Chondrocyte (in vitro differentiated cells): ENCODE results near the gene DDX53. TPM values are rescaled to one million over a fixed set of nuclear protein-coding genes. Genes with fewer than 3 reads are reported as not detected.

Experiments used
- DNase-seq: peaks from one replicate; pipeline ENCODE4 v3.0.0; 2021; ENCODE audit warnings: mixed read lengths, low spot score
- H3K27ac Mint-ChIP-seq: one replicate; pipeline ENCODE4 v1.8.0; 2021; ENCODE audit warnings: mild to moderate bottlenecking, moderate library complexity, mixed read lengths; ENCODE audit not compliant: unreplicated experiment
- H3K27me3 Mint-ChIP-seq: 2 replicates; pipeline ENCODE4 v1.8.0; 2021; ENCODE audit warnings: low read depth, mixed read lengths
- H3K36me3 Mint-ChIP-seq: 2 replicates; pipeline ENCODE4 v1.8.0; 2021; ENCODE audit warnings: low read depth, mixed read lengths
- H3K4me1 Mint-ChIP-seq: 2 replicates; pipeline ENCODE4 v1.8.0; 2021; ENCODE audit warnings: low read depth, mild to moderate bottlenecking, mixed read lengths
- H3K4me3 Mint-ChIP-seq: one replicate; pipeline ENCODE4 v1.8.0; 2021; ENCODE audit warnings: mild to moderate bottlenecking, moderate library complexity, mixed read lengths; ENCODE audit not compliant: unreplicated experiment
- H3K9me3 Mint-ChIP-seq: 2 replicates; pipeline ENCODE4 v1.8.0; 2021; ENCODE audit warnings: low read depth, mixed read lengths
- CTCF ChIP-seq: fragments of 200-600 bp; sonication (generic); IDR thresholded peaks from 2 replicates; pipeline ENCODE4 v1.5.0; 2021; ENCODE audit warnings: antibody characterized with exemption, mild to moderate bottlenecking, moderate library complexity
- total RNA-seq: library from RNA; stranded (reverse); gene quantifications from 3 replicates; pipeline ENCODE4 v1.2.1, GENCODE V29; 2021

The DDX53 gene
- total RNA-seq, 1 donor from 2014 or later: not detected

GRCh38 chrX:22975786-22976185, 24.0 kb upstream of the DDX53 start:
- H3K4me3 Mint-ChIP-seq: no peak overlapping the region
- TF ChIP-seq CTCF: no peak
- H3K4me1 Mint-ChIP-seq: peaks cover 5% of the 10 kb centered on the region

DNA sequence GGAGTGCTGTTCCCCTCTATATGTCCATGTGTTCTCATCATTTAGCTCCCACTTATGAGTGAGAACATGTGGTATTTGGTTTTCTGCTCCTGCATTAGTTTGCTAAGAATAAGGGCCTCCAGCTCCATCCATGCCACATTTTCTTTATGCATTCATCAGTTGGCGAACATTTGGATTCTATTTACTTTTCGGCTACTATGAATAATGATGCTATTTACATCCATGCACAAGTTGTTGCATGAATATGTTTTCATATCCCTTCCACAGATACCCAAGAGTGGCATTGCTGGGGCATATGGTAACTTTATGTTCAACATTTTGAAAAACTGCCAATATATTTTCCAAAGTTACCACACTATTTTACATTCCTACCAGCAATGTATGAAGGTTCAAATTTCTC, 13.8 kb upstream of the DDX53 start:
- Mint-ChIP-seq H3K36me3 (no peaks in the 10 kb centered on the region), H3K9me3 (no peaks in the 10 kb centered on the region), H3K27me3 (peaks cover 29% of the 10 kb centered on the region), H3K4me1 (no peaks in the 10 kb centered on the region), H3K4me3 (no peak overlapping the region), H3K27ac (no peak overlapping the region)
- DNase-seq: no peak
- TF ChIP-seq CTCF: no peak

More at GRCh38 chrX:22975786-22976185, 24.0 kb upstream of the DDX53 start:
- Mint-ChIP-seq H3K9me3 (peaks cover 6% of the 10 kb centered on the region), H3K27ac (no peak overlapping the region), H3K27me3 (no peaks in the 10 kb centered on the region), H3K36me3 (peaks cover 2% of the 10 kb centered on the region)
- no peak for DNase-seq

DNA sequence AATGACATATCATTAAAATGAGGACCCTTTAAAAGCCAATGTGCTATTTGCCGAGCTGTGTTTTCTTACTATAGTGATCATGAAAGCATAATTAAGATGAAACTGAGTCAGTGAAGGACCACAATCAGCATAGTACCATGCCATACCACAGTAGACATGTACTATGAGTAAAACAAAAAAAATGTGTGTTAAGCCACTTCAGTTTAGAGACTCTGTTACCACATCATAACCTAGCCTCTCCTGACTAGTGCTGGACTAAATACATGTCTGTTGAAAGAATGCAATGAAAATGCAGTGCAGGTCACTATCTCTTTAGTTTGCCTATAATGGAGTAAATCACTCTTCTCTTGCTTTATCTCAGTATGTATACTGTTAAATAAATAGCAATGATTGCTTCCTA, 12.3 kb upstream of the DDX53 start:
- Mint-ChIP-seq H3K36me3 (no peaks in the 10 kb centered on the region), H3K27ac (no peak overlapping the region), H3K9me3 (no peaks in the 10 kb centered on the region), H3K27me3 (peaks cover 31% of the 10 kb centered on the region), H3K4me3 (no peak overlapping the region), H3K4me1 (no peaks in the 10 kb centered on the region)
- TF ChIP-seq CTCF: no peak
- DNase-seq: no peak

GRCh38 chrX:23003116-23003515, 3.4 kb downstream of the DDX53 start:
- Mint-ChIP-seq H3K36me3 (no peaks in the 10 kb centered on the region), H3K27me3 (no peaks in the 10 kb centered on the region), H3K4me1 (peaks cover 14% of the 10 kb centered on the region), H3K27ac (peak overlapping the region; percentile 97), H3K4me3 (no peak overlapping the region), H3K9me3 (peaks cover 10% of the 10 kb centered on the region)
- no peak for TF ChIP-seq CTCF
- DNase-seq: no peak

DNA sequence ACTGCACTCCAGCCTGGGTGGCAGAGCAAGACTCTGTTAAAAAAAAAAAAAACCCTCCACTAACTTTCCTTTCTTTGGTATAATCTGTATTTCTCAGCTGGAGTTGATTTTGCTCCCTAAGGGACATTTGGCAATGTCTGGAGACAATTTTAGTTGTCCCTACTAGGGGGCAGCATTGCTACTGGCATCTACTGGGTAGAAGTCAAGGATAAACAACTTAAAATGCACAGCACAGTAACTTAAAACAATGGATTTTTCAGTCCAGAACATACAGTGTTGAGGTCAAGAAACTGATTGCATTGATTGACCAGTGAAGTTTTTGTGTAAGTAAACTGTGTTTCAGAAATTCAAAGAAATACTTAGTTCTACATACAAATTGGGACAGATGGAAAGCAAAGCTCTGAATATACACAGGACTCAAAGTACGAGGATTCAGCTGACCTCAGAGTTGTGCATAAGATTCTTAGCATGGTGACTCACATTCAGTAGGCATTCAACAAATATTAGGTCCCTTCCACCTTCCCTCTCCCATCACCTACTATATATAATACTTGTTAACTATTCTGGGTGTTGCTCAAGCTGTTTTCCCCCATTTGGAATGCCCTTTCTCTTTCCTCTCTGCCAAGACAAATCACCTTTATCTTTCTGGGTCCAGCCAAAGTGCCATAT, 8.8 kb downstream of the DDX53 start:
- no peak overlapping the region for H3K27ac Mint-ChIP-seq
- no peaks in the 10 kb centered on the region for H3K27me3 Mint-ChIP-seq
- H3K36me3 Mint-ChIP-seq: no peaks in the 10 kb centered on the region
- no peak overlapping the region for H3K4me3 Mint-ChIP-seq
- DNase-seq: no peak
- H3K4me1 Mint-ChIP-seq: peaks cover 9% of the 10 kb centered on the region
- TF ChIP-seq CTCF: peak; percentile 77
- peaks cover 7% of the 10 kb centered on the region for H3K9me3 Mint-ChIP-seq
